Measurements from ENCODE around the gene SRGAP3. TPM values are rescaled to one million over a fixed set of nuclear protein-coding genes. Genes with fewer than 3 reads are reported as not detected.

The SRGAP3 gene
- total RNA-seq, 4 donors from 2014 or later: 13.7 to 27.7 (median 18.5) TPM

DNA sequence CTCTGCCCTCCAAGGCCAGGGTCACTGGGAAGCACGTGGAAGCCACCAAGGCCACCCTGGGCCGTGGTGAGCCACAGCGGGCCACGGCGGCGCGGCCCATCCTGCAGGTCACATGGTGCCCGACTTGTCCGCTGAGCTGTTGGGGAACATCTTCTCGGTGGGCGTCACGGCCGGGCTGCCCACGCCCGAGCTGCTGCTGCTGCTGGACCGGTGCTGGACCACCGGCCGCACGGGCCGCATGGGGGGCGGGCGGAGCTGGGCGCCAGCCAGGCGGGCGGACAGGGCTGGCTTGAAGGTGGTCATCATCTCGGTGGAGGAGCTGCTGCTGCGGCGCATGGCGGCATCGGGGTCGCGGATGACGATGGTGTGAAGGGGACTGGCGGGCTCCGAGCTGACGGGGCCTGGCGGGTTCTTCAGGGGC, 264.0 kb downstream of the SRGAP3 start:
- DNase-seq (ENCODE audit: low spot score in 2 of 2): peak in 1 of 2 donors; percentile 72
- intact Hi-C loops (cut with DNase I; ENCODE audit: low total_unique reads): loop anchor here (5.0 to 10.0 kb wide), 2 partner anchors 89 to 317 kb away; no protein-coding TSS in a partner anchor
- WGBS, 2 donors: 97 to 98% methylated on average over 14 to 28 of the region's 37 CpGs
- H3K4me3 ChIP-seq (ENCODE audit: low read depth, poor library complexity, severe bottlenecking): no peak overlapping the region
- TF ChIP-seq CTCF (IDR thresholded peaks at IDR 0.05): no peak
- TF ChIP-seq POLR2A (IDR thresholded peaks at IDR 0.05): no peak

GRCh38 chr3:8984526-8984925, 264.9 kb downstream of the SRGAP3 start:
- H3K4me3 ChIP-seq (ENCODE audit: low read depth, poor library complexity, severe bottlenecking): no peak overlapping the region
- TF ChIP-seq POLR2A (IDR thresholded peaks at IDR 0.05) (no peak), CTCF (IDR thresholded peaks at IDR 0.05) (no peak)
- intact Hi-C loops (cut with DNase I; ENCODE audit: low total_unique reads): loop anchor here (10.0 kb wide), 1 partner anchor 90 kb away; no protein-coding TSS in a partner anchor
- DNase-seq (ENCODE audit: low spot score in 2 of 2): peak in 1 of 2 donors; percentile 62
- WGBS, 2 donors: 84 to 89% methylated on average over 7 of the region's 7 CpGs

DNA sequence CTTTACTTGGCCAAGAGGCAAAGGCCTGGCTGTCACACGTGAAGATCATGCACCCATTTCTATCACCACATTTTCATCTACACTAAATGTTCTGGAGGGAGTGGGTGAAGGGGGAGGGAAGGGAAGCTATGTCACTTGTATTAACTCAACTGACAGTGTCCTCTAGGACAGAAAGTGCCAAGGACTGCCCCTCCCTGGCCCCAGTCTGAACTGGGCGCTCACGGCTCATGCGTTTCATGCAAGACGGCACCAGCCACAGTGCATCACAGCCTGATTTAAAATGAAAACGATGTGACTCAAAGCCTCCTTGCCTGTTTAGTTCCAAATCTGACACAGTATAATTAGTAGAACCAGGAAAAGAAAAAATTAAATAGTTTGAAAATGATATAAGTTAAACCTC, 265.4 kb downstream of the SRGAP3 start:
- peak in 1 of 2 donors; percentile 69 for DNase-seq (ENCODE audit: low spot score in 2 of 2)
- TF ChIP-seq CTCF (IDR thresholded peaks at IDR 0.05): no peak
- TF ChIP-seq POLR2A (IDR thresholded peaks at IDR 0.05): no peak
- no peak overlapping the region for H3K4me3 ChIP-seq (ENCODE audit: low read depth, poor library complexity, severe bottlenecking)
- intact Hi-C loops (cut with DNase I; ENCODE audit: low total_unique reads): loop anchor here (10.0 kb wide), 1 partner anchor 91 kb away; no protein-coding TSS in a partner anchor
- 83 to 84% methylated on average over 6 of the region's 6 CpGs for whole genome bisulfite sequencing, 2 donors

- peak in 1 of 2 donors; percentile 10 for DNase-seq (ENCODE audit: low spot score in 2 of 2)
- no peak overlapping the region for H3K4me3 ChIP-seq (ENCODE audit: low read depth, poor library complexity, severe bottlenecking)
- intact Hi-C loops (cut with DNase I; ENCODE audit: low total_unique reads): loop anchor here (10.0 kb wide), 1 partner anchor 91 kb away; no protein-coding TSS in a partner anchor
- no peak for TF ChIP-seq POLR2A (IDR thresholded peaks at IDR 0.05)
- TF ChIP-seq CTCF (IDR thresholded peaks at IDR 0.05): no peak
- WGBS, 2 donors: 87 to 95% methylated on average over 5 of the region's 5 CpGs
Observed at GRCh38 chr3:8983591-8983990, 265.9 kb downstream of the SRGAP3 start.

- 82 to 92% methylated on average over 1 of the region's 1 CpG for WGBS, 2 donors
- no peak for DNase-seq (ENCODE audit: low spot score in 2 of 2)
- TF ChIP-seq POLR2A (IDR thresholded peaks at IDR 0.05) (no peak), CTCF (IDR thresholded peaks at IDR 0.05) (no peak)
- H3K4me3 ChIP-seq (ENCODE audit: low read depth, poor library complexity, severe bottlenecking): no peak overlapping the region
- intact Hi-C loops (cut with DNase I; ENCODE audit: low total_unique reads): loop anchor here (10.0 kb wide), 1 partner anchor 92 kb away; no protein-coding TSS in a partner anchor
Observed at GRCh38 chr3:8983026-8983425, 266.4 kb downstream of the SRGAP3 start.

DNA sequence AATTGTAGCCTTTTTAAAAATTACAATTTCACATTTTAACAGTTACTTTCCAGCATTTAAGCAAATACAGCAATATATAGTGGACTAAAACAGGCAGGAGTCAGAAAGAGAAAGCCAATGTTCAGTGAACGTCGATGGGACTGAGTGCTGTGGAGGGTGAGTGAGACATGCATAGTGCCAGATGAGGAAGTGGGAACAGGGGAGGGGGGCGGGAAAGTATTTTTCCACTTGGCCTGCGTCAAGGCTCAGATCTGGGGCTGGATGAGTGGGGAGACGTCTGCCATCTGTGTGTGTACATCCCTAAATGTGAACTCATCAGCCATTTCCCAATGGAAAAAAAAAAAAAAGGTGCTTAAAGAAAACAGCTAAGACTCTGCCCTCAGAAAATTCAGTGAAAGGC, 266.9 kb downstream of the SRGAP3 start:
- intact Hi-C loops (cut with DNase I; ENCODE audit: low total_unique reads): loop anchor here (10.0 kb wide), 1 partner anchor 92 kb away; no protein-coding TSS in a partner anchor
- TF ChIP-seq CTCF (IDR thresholded peaks at IDR 0.05): no peak
- TF ChIP-seq POLR2A (IDR thresholded peaks at IDR 0.05): no peak
- WGBS, 2 donors: 35 to 53% methylated on average over 5 of the region's 5 CpGs
- no peak for DNase-seq (ENCODE audit: low spot score in 2 of 2)
- H3K4me3 ChIP-seq (ENCODE audit: low read depth, poor library complexity, severe bottlenecking): no peak overlapping the region

Measured in lower leg skin (tissue), 4 donors.